ENCODE results near the gene GALNT10. TPM values are rescaled to one million over a fixed set of nuclear protein-coding genes. Genes with fewer than 3 reads are reported as not detected.

Gene GALNT10
- total and polyA plus RNA-seq, 2 experiments from 2014 or later = 3.2 to 12.9 TPM

- H3K4me1 ChIP-seq (ENCODE audit: insufficient read depth) = peaks cover 22% of the 10 kb centered on the region
- Mint-ChIP-seq H3K4me1 (peaks cover 24% of the 10 kb centered on the region), H3K9me3 (no peaks in the 10 kb centered on the region; the same call in 2 of the 3 replicates), H3K4me3 (no peak overlapping the region), H3K27ac (no peak overlapping the region), H3K27me3 (ENCODE audit: insufficient read depth, low read depth, poor library complexity) (peaks cover 3% of the 10 kb centered on the region), H3K36me3 (ENCODE audit: low read depth) (no peaks in the 10 kb centered on the region)
- no peaks in the 10 kb centered on the region for H4K20me1 ChIP-seq (replicated peaks; ENCODE audit: insufficient read depth)
- no peak for ATAC-seq
- H3K79me2 ChIP-seq (replicated peaks; ENCODE audit: insufficient read depth) = no peaks in the 10 kb centered on the region
- TF ChIP-seq NANOG (IDR thresholded peaks at IDR 0.05; ENCODE audit: borderline replicate concordance) (no peak), ZNF331 (CRISPR knock-in tag; IDR thresholded peaks at IDR 0.05; ENCODE audit: low read depth) (no peak), ETS1 (IDR thresholded peaks at IDR 0.05) (no peak), ZNF462 (CRISPR knock-in tag; IDR thresholded peaks at IDR 0.05) (no peak), ZNF114 (CRISPR knock-in tag; IDR thresholded peaks at IDR 0.05) (no peak)
- H3K4me2 ChIP-seq = no peak overlapping the region
- no peak overlapping the region for H3K4me3 ChIP-seq
- no peak overlapping the region for H2AFZ ChIP-seq
- H3K36me3 ChIP-seq (ENCODE audit: insufficient read depth) = no peaks in the 10 kb centered on the region
- H3K27ac ChIP-seq (ENCODE audit: low read depth) = no peak overlapping the region
- H3K27me3 ChIP-seq (ENCODE audit: insufficient read depth) = no peaks in the 10 kb centered on the region
- H3K9me2 ChIP-seq (ENCODE audit: insufficient read depth) = no peaks in the 10 kb centered on the region
- H3F3A ChIP-seq (replicated peaks; ENCODE audit: low read depth) = no peaks in the 10 kb centered on the region
- no peak for DNase-seq (ENCODE audit: low spot score)
These were observed 77.5 kb downstream of the GALNT10 start for GRCh38 chr5:154268073-154268472.

GRCh38 chr5:154269414-154269813 lies 78.9 kb downstream of the GALNT10 start:
- H3K79me2 ChIP-seq (replicated peaks; ENCODE audit: insufficient read depth) = no peaks in the 10 kb centered on the region
- H3K9me2 ChIP-seq (ENCODE audit: insufficient read depth) = no peaks in the 10 kb centered on the region
- no peak overlapping the region for H3K4me3 Mint-ChIP-seq
- no peak overlapping the region for H3K4me2 ChIP-seq
- peaks cover 20% of the 10 kb centered on the region for H3K4me1 ChIP-seq (ENCODE audit: insufficient read depth)
- no peaks in the 10 kb centered on the region for H3K36me3 ChIP-seq (ENCODE audit: insufficient read depth)
- H3F3A ChIP-seq (replicated peaks; ENCODE audit: low read depth) = no peaks in the 10 kb centered on the region
- H3K36me3 Mint-ChIP-seq (ENCODE audit: low read depth) = no peaks in the 10 kb centered on the region
- no peak overlapping the region for H3K4me3 ChIP-seq
- no peaks in the 10 kb centered on the region for H4K20me1 ChIP-seq (replicated peaks; ENCODE audit: insufficient read depth)
- no peak overlapping the region for H2AFZ ChIP-seq
- H3K4me1 Mint-ChIP-seq = peaks cover 25% of the 10 kb centered on the region
- H3K27ac Mint-ChIP-seq = no peak overlapping the region
- ATAC-seq (no peak), DNase-seq (ENCODE audit: low spot score) (no peak)
- H3K27me3 Mint-ChIP-seq (ENCODE audit: insufficient read depth, low read depth, poor library complexity) = peaks cover 3% of the 10 kb centered on the region
- no peaks in the 10 kb centered on the region for H3K27me3 ChIP-seq (ENCODE audit: insufficient read depth)
- no peak overlapping the region for H3K27ac ChIP-seq (ENCODE audit: low read depth)
- H3K9me3 Mint-ChIP-seq = no peaks in the 10 kb centered on the region
- TF ChIP-seq STAT1 (IDR thresholded peaks at IDR 0.05; ENCODE audit: unreplicated experiment) = no peak
- no peak for TF ChIP-seq JUNB (IDR thresholded peaks at IDR 0.05; ENCODE audit: unreplicated experiment)

Data from GM23338 (cell line).